ENCODE measurements around the gene SSRP1. TPM values are rescaled to one million over a fixed set of nuclear protein-coding genes. Genes with fewer than 3 reads are reported as not detected.

SSRP1 gene
- total and polyA plus RNA-seq, 2 experiments from 2014 or later: 205 to 216 TPM

- Histone ChIP-seq H3K4me1 (ENCODE audit: insufficient read depth) (peaks cover 22% of the 10 kb centered on the region), H2AFZ (peak overlapping the region; percentile 99), H3K27ac (ENCODE audit: low read depth) (no peak overlapping the region), H3K4me2 (peak overlapping the region; percentile 89), H3K79me2 (replicated peaks; ENCODE audit: insufficient read depth) (no peaks in the 10 kb centered on the region), H3K27me3 (ENCODE audit: insufficient read depth) (peaks cover 4% of the 10 kb centered on the region; the same call in 1 of the 2 replicates), H3K36me3 (ENCODE audit: insufficient read depth) (no peaks in the 10 kb centered on the region), H3K4me3 (peak overlapping the region; percentile 65), H3K9me2 (ENCODE audit: insufficient read depth) (no peaks in the 10 kb centered on the region), H3F3A (replicated peaks; ENCODE audit: low read depth) (0 out of 2 replicates have a peak, but pooled peaks cover 6% of the 10 kb centered on the region), H4K20me1 (replicated peaks; ENCODE audit: insufficient read depth) (no peaks in the 10 kb centered on the region)
- Mint-ChIP-seq H3K27ac (peak overlapping the region; percentile 66; the same call in 1 of the 2 replicates), H3K9me3 (peaks cover 6% of the 10 kb centered on the region), H3K4me1 (peaks cover 27% of the 10 kb centered on the region), H3K4me3 (peak overlapping the region; percentile 77), H3K36me3 (ENCODE audit: low read depth) (no peaks in the 10 kb centered on the region; the same call in 2 of the 3 replicates), H3K27me3 (ENCODE audit: insufficient read depth, low read depth, poor library complexity) (peaks cover 26% of the 10 kb centered on the region)
- ATAC-seq (peak; percentile 84), DNase-seq (ENCODE audit: low spot score) (peak; percentile 85)
- TF ChIP-seq CTCF (conservative IDR thresholded peaks at IDR 0.05; ENCODE audit: low read depth in 2 of 2) (peak; percentile 90 to 92), EZH2 (IDR thresholded peaks at IDR 0.05; ENCODE audit: low read depth, unreplicated experiment) (no peak)
These were observed 14.0 kb upstream of the SSRP1 start for GRCh38 chr11:57349491-57350274.

DNA sequence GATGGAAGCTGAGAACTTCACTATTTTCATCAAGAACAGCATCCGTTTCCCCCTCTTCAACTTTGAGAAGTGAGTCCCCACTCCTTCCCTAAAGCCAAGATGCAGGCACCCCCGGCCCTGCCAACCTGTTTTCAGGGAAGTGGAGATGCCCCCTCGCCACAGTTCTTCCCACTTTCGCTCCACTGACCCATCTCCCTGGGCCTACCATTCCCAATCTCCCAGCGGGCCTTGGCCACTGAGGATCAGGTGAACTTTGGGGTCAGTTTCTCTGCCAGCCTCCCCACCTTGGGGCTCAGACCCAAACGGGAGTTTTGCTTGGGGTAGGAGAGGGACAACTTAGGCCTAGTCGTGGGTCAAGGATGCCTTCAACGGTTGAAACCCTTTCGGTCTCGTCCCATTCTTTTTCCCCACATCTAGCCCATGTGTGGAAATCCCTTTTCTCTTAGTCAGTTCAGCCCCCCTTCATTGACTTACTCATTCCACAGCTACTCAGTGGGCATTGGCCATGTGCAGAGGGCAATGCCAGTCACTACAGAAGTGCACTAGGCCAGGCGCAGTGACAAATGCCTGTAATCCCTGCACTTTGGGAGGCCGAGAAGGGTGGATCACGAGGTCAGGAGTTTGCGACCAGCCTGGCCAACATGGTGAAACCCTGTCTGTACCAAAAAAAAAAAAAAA, 13.1 kb upstream of the SSRP1 start:
- TF ChIP-seq STAT1 (IDR thresholded peaks at IDR 0.05; ENCODE audit: unreplicated experiment) (no peak), EZH2phosphoT487 (IDR thresholded peaks at IDR 0.05; ENCODE audit: unreplicated experiment) (no peak), EZH2 (IDR thresholded peaks at IDR 0.05; ENCODE audit: low read depth, unreplicated experiment) (no peak), ZNF331 (CRISPR knock-in tag; IDR thresholded peaks at IDR 0.05; ENCODE audit: low read depth) (no peak), POLR2AphosphoS5 (IDR thresholded peaks at IDR 0.05; ENCODE audit: low read depth) (no peak)
- TF ChIP-seq, protein P1, sequence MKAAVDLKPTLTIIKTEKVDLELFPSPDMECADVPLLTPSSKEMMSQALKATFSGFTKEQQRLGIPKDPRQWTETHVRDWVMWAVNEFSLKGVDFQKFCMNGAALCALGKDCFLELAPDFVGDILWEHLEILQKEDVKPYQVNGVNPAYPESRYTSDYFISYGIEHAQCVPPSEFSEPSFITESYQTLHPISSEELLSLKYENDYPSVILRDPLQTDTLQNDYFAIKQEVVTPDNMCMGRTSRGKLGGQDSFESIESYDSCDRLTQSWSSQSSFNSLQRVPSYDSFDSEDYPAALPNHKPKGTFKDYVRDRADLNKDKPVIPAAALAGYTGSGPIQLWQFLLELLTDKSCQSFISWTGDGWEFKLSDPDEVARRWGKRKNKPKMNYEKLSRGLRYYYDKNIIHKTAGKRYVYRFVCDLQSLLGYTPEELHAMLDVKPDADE (IDR thresholded peaks at IDR 0.05): no peak
- H3K36me3 ChIP-seq (ENCODE audit: insufficient read depth): no peaks in the 10 kb centered on the region
- no peaks in the 10 kb centered on the region for H3K9me2 ChIP-seq (ENCODE audit: insufficient read depth)
- Mint-ChIP-seq H3K36me3 (ENCODE audit: low read depth) (no peaks in the 10 kb centered on the region; the same call in 2 of the 3 replicates), H3K9me3 (peaks cover 6% of the 10 kb centered on the region), H3K4me1 (peaks cover 30% of the 10 kb centered on the region), H3K27me3 (ENCODE audit: insufficient read depth, low read depth, poor library complexity) (peaks cover 26% of the 10 kb centered on the region), H3K27ac (no peak overlapping the region), H3K4me3 (no peak overlapping the region)
- peaks cover 4% of the 10 kb centered on the region; the same call in 1 of the 2 replicates for H3K27me3 ChIP-seq (ENCODE audit: insufficient read depth)
- H4K20me1 ChIP-seq (replicated peaks; ENCODE audit: insufficient read depth): no peaks in the 10 kb centered on the region
- ATAC-seq: no peak
- H3K4me2 ChIP-seq: no peak overlapping the region
- no peaks in the 10 kb centered on the region for H3K79me2 ChIP-seq (replicated peaks; ENCODE audit: insufficient read depth)
- no peak overlapping the region for H3K27ac ChIP-seq (ENCODE audit: low read depth)
- 0 out of 2 replicates have a peak, but pooled peaks cover 6% of the 10 kb centered on the region for H3F3A ChIP-seq (replicated peaks; ENCODE audit: low read depth)
- no peak for DNase-seq (ENCODE audit: low spot score)
- H3K4me3 ChIP-seq: no peak overlapping the region
- H3K4me1 ChIP-seq (ENCODE audit: insufficient read depth): peaks cover 22% of the 10 kb centered on the region
- H2AFZ ChIP-seq: no peak overlapping the region; the same call in 1 of the 2 replicates
